Lower lobe of right lung (tissue), 2 donors: ENCODE results near the gene MIB2. TPM values are rescaled to one million over a fixed set of nuclear protein-coding genes. Genes with fewer than 3 reads are reported as not detected.
"Not testable (repeated sequence)": the region's sequence is repeated elsewhere in the genome, so short reads cannot be mapped to it uniquely, and the experiment has no call there.

Source experiments
- ATAC-seq, 2 donors: fragments of 200-7000 bp; cut with Tn5 transposase; one replicate each; pipeline ENCODE4 v1.9.1; 2020 to 2022; ENCODE audit warnings: mild to moderate bottlenecking in 2 of 2, moderate library complexity in 2 of 2
- DNase-seq: peaks from one replicate; pipeline ENCODE4 v3.0.0-alpha.2; 2020
- H3K27ac ChIP-seq: fragments of 200-600 bp; one replicate; pipeline ENCODE4 v1.8.0; 2022
- H3K27me3 ChIP-seq: fragments of 200-600 bp; one replicate; pipeline ENCODE4 v1.8.0; 2022; ENCODE audit warnings: low read depth
- H3K36me3 ChIP-seq: fragments of 200-600 bp; one replicate; pipeline ENCODE4 v1.8.0; 2022; ENCODE audit warnings: mild to moderate bottlenecking
- H3K4me1 ChIP-seq: fragments of 200-600 bp; one replicate; pipeline ENCODE4 v1.8.0; 2022
- H3K4me3 ChIP-seq: fragments of 200-600 bp; one replicate; pipeline ENCODE4 v1.8.0; 2022; ENCODE audit warnings: mild to moderate bottlenecking
- H3K9me3 ChIP-seq: fragments of 200-600 bp; one replicate; pipeline ENCODE4 v1.8.0; 2022
- intact Hi-C: fragments of 100-400 bp; cut with DNase I; formaldehyde crosslinking; loops from one replicate; pipeline ENCODE4 v1.11.0; 2022
- total RNA-seq: library from RNA; stranded (reverse); fragmentation: NEBNext Ultra II Directional; extraction: Animal tissue kit (Norgen Biotek cat#: 25700); gene quantifications from one replicate; pipeline ENCODE4 v1.2.1, GENCODE V29; 2021
- TF ChIP-seq, protein P1 (sequence below): fragments of 200-600 bp; IDR thresholded peaks from one replicate; pipeline ENCODE4 v1.8.0; 2022; ENCODE audit warnings: antibody characterized with exemption, mild to moderate bottlenecking
- donor health status: DM: no; HTN: yes; CAD: no; lungs with severe emphysema.

The MIB2 gene
- total RNA-seq, 1 donor from 2014 or later: 82.5 TPM

GRCh38 chr1:1664318-1664717 is 49.0 kb downstream of the MIB2 start:
- H3K4me1 ChIP-seq, ATAC-seq, H3K9me3 ChIP-seq, H3K4me3 ChIP-seq, H3K27ac ChIP-seq, intact Hi-C loops, H3K27me3 ChIP-seq: not testable (repeated sequence)
- peaks cover 43% of the 10 kb centered on the region for H3K36me3 ChIP-seq
- peak; percentile 3 for DNase-seq

DNA sequence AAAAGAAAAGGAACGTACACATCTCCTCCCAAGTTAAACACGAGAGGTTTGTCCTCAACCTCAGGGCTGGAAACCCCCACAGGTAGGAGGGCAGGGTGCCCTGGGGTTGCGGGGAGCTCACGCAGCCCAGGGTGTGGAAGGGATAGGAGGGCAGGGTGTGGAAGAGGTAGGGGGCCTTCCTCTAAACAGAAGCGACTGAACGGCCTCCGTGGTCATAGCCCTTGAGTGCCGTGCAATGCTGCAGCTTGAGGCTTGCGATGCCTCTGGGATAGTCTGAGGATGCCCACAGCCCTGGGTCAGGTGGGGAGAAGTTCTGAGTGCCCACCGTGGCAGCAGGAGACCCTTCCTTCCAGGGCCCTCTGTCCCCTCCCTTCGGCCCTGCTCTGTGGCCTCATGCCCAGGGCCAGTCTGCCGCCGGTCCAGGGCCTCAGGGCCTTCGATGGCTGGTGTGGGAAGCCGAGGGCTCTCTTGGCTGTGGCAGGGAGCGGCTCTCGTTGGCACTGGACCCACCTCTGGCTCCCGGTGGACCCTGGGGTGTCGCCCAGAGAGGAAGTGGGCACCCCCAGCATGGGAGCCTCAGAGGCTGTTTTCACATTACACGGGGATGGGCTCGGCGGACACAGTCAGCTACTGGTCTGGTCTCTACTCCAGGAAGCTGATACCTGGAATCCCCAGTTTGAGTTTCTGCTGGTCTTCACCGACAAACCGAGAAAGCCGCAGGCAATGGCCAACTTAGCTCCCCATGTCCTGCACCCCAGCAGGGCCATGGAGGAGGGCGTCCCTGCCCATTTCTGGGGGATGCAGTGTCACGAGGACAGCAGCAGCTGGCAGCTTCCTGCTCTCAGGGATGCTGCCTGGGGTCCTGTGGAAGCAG is 49.9 kb downstream of the MIB2 start:
- H3K9me3 ChIP-seq: no peaks in the 10 kb centered on the region
- no peak overlapping the region for H3K4me3 ChIP-seq
- DNase-seq (peak; percentile 36), ATAC-seq (peak in 1 of 2 donors; percentile 3)
- no peak overlapping the region for H3K27ac ChIP-seq
- intact Hi-C loops: no loop called here
- TF ChIP-seq, protein P1, sequence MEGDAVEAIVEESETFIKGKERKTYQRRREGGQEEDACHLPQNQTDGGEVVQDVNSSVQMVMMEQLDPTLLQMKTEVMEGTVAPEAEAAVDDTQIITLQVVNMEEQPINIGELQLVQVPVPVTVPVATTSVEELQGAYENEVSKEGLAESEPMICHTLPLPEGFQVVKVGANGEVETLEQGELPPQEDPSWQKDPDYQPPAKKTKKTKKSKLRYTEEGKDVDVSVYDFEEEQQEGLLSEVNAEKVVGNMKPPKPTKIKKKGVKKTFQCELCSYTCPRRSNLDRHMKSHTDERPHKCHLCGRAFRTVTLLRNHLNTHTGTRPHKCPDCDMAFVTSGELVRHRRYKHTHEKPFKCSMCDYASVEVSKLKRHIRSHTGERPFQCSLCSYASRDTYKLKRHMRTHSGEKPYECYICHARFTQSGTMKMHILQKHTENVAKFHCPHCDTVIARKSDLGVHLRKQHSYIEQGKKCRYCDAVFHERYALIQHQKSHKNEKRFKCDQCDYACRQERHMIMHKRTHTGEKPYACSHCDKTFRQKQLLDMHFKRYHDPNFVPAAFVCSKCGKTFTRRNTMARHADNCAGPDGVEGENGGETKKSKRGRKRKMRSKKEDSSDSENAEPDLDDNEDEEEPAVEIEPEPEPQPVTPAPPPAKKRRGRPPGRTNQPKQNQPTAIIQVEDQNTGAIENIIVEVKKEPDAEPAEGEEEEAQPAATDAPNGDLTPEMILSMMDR: no peak
- H3K4me1 ChIP-seq: peaks cover 3% of the 10 kb centered on the region
- peaks cover 50% of the 10 kb centered on the region for H3K36me3 ChIP-seq
- no peaks in the 10 kb centered on the region for H3K27me3 ChIP-seq

- peak in 1 of 2 donors; percentile 20 for ATAC-seq
- peak; percentile 55 for DNase-seq
- H3K9me3 ChIP-seq: no peaks in the 10 kb centered on the region
- intact Hi-C loops: no loop called here
- H3K27me3 ChIP-seq: no peaks in the 10 kb centered on the region
- TF ChIP-seq, protein P1: peak; percentile 46
- no peak overlapping the region for H3K27ac ChIP-seq
- H3K36me3 ChIP-seq: peaks cover 54% of the 10 kb centered on the region
- peaks cover 3% of the 10 kb centered on the region for H3K4me1 ChIP-seq
- H3K4me3 ChIP-seq: no peak overlapping the region
These were observed 50.5 kb downstream of the MIB2 start for GRCh38 chr1:1665815-1666251.

- Histone ChIP-seq H3K27me3 (no peaks in the 10 kb centered on the region), H3K4me3 (no peak overlapping the region), H3K36me3 (peaks cover 61% of the 10 kb centered on the region), H3K27ac (no peak overlapping the region), H3K4me1 (peaks cover 3% of the 10 kb centered on the region), H3K9me3 (no peaks in the 10 kb centered on the region)
- DNase-seq (peak; percentile 45), ATAC-seq (no peak)
- TF ChIP-seq, protein P1: no peak
- intact Hi-C loops: no loop called here
These were observed 51.2 kb downstream of the MIB2 start for GRCh38 chr1:1666526-1666925.

DNA sequence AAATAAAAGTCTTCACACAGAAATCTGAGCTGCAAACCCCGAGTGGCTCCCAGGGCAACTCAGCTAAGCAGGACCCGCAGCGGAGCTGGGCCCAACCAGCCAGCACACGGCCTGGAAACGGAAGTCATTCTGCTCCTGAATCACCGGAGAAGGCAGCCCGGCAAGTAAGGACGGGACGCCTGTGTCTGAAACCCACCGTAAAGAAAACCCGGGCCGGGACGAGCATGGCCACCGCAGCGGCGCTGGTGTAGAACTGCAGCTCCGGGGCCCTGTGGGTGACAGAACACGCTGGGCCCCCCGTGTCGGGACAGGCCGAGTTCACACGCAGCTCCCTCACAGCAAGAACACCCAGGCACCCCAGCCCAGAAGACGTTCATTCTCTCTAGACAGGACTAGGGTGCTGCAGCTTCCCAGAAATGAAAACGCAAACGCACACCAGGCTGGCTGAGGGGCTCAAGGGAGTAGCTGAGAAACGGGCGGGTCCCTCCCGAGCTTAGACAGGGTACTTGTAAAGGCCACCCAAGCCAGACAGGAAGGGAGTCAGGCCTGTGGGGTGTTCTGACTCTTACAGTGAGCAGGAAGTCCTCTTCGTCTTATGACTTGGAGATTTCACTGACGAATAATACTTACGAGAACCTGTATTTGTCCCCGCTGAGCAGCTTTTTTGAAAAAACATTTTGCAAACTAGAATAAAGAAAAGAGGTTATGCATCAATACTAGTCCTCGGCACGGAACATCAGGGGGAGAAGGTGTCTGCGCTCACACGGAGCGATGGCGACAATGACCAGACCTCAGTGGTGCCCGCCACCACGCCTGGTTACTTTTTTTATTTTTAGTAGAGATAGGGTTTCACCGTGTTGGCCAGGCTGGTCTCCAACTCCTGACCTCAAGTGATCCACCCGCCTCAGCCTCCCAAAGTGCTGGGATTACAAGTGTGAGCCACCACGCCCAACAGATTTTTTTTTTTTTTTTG is 54.5 kb downstream of the MIB2 start:
- no peaks in the 10 kb centered on the region for H3K4me1 ChIP-seq
- DNase-seq (peak; percentile 35), ATAC-seq (no peak)
- peaks cover 69% of the 10 kb centered on the region for H3K36me3 ChIP-seq
- H3K9me3 ChIP-seq: no peaks in the 10 kb centered on the region
- no peak overlapping the region for H3K27ac ChIP-seq
- intact Hi-C loops: no loop called here
- TF ChIP-seq, protein P1: no peak
- H3K4me3 ChIP-seq: no peak overlapping the region
- H3K27me3 ChIP-seq: no peaks in the 10 kb centered on the region
